Panc1 (cell line): Measurements from ENCODE around the gene GID4. TPM values are rescaled to one million over a fixed set of nuclear protein-coding genes. Genes with fewer than 3 reads are reported as not detected.

Source experiments
- ATAC-seq: fragments of 200-7000 bp; cut with Tn5 transposase; 2 replicates; pipeline ENCODE4 v1.9.1; 2020; ENCODE audit warnings: mild to moderate bottlenecking, moderate library complexity
- BruUV-seq: library from RNA; stranded (reverse); fragments of 400-500 nt; replicated peaks from 2 replicates; lab custom pipeline; 2021; lab: Mats Ljungman, UMichigan
- CTCF ChIA-PET: fragments of 300-600 bp; sonication (Branson Sonifier 250); formaldehyde crosslinking; loops from one replicate; lab custom pipeline; 2022; ENCODE audit warnings: antibody characterized with exemption; lab: Charles Lee
- POLR2A ChIA-PET: fragments of 300-600 bp; sonication (Branson Sonifier 250); formaldehyde crosslinking; loops from one replicate; lab custom pipeline; 2022; ENCODE audit warnings: antibody characterized with exemption; lab: Charles Lee
- DNase-seq: peaks from one replicate; pipeline ENCODE4 v3.0.0-alpha.2; 2010; ENCODE audit warnings: low read depth, low spot score
- H3K27ac ChIP-seq: 2 replicates; pipeline ENCODE4 v1.5.1; 2011; ENCODE audit warnings: mild to moderate bottlenecking, low read length, inconsistent platforms
- H3K27me3 ChIP-seq: fragments of 200-500 bp; sonication (Bioruptor generic); 2 replicates; pipeline ENCODE4 v1.6.0; 2014; ENCODE audit warnings: low read length, inconsistent platforms; ENCODE audit not compliant: control insufficient read depth, insufficient read depth
- H3K36me3 ChIP-seq: fragments of 200-500 bp; sonication (Bioruptor generic); 2 replicates; pipeline ENCODE4 v1.5.1; 2014; ENCODE audit warnings: inconsistent platforms, mild to moderate bottlenecking, low read length, moderate library complexity; ENCODE audit not compliant: control insufficient read depth, insufficient read depth
- H3K4me1 ChIP-seq: 2 replicates; pipeline ENCODE4 v1.5.1; 2011; ENCODE audit warnings: inconsistent platforms, mild to moderate bottlenecking, low read length, moderate library complexity; ENCODE audit not compliant: control insufficient read depth, insufficient read depth
- H3K4me3 ChIP-seq, 2 experiments: 2 replicates each; pipeline ENCODE4 v1.5.1; 2011 to 2012; ENCODE audit warnings: low read depth in 2 of 2, low read length in 2 of 2, mild to moderate bottlenecking in 2 of 2, inconsistent platforms in 1 of 2, moderate library complexity in 1 of 2
- H3K9me3 ChIP-seq: fragments of 200-500 bp; sonication (Bioruptor generic); 2 replicates; pipeline ENCODE4 v1.5.1; 2014; ENCODE audit warnings: low read depth, mild to moderate bottlenecking, inconsistent platforms, low read length, moderate library complexity; ENCODE audit not compliant: control insufficient read depth, insufficient read depth
- POLR2AphosphoS5 ChIP-seq: IDR thresholded peaks from 2 replicates; pipeline ENCODE4 v1.6.1; 2012; ENCODE audit warnings: mild to moderate bottlenecking, low read depth, low read length, moderate library complexity
- SIN3A ChIP-seq: IDR thresholded peaks from 2 replicates; pipeline ENCODE4 v1.6.1; 2012; ENCODE audit warnings: low read depth, mild to moderate bottlenecking, low read length, moderate library complexity, borderline replicate concordance; ENCODE audit not compliant: insufficient read depth
- TCF7L2 ChIP-seq: IDR thresholded peaks from 2 replicates; pipeline ENCODE4 v1.6.1; 2011; ENCODE audit warnings: mild to moderate bottlenecking, low read depth, low read length, inconsistent platforms
- in situ Hi-C: cut with HindIII; loops from 2 replicates; pipeline ENCODE4 v1.10.0; 2016; ENCODE audit warnings: low sequenced_read_pairs, low pct_unique_long_range_greater_than_20kb
- intact Hi-C: fragments of 100-400 bp; cut with micrococcal nuclease; formaldehyde crosslinking; loops from one replicate; pipeline ENCODE4 v1.10.0; 2022; ENCODE audit not compliant: unreplicated experiment
- total RNA-seq: library from RNA; stranded (reverse); gene quantifications from one replicate; pipeline ENCODE4 v1.2.1, GENCODE V29; 2021; ENCODE audit not compliant: unreplicated experiment
- TF ChIP-seq, protein P1 (sequence below), 2 experiments: IDR thresholded peaks; 2 replicates each; pipeline ENCODE4 v1.6.1; 2011 to 2012; ENCODE audit warnings: low read depth in 2 of 2, control low read depth in 1 of 2, low read length in 1 of 2, mild to moderate bottlenecking in 1 of 2, moderate library complexity in 1 of 2; ENCODE audit not compliant: insufficient read depth in 1 of 2
- TF ChIP-seq, protein P2 (sequence below): fragments of 450-650 bp; IDR thresholded peaks from 2 replicates; pipeline ENCODE4 v1.5.1; 2017; ENCODE audit warnings: mild to moderate bottlenecking

The GID4 gene
- total RNA-seq, 1 experiment from 2014 or later: 11.1 TPM

- H3K27me3 ChIP-seq: no peaks in the 10 kb centered on the region
- no peak for ATAC-seq
- H3K36me3 ChIP-seq: no peaks in the 10 kb centered on the region
- intact Hi-C loops (no loop called here), in situ Hi-C loops (no loop called here)
- H3K4me1 ChIP-seq: no peaks in the 10 kb centered on the region
- POLR2A ChIA-PET: no interaction called here
- no peak for DNase-seq
- H3K9me3 ChIP-seq: no peaks in the 10 kb centered on the region
- CTCF ChIA-PET: no interaction called here
- TF ChIP-seq TCF7L2: no peak
- H3K27ac ChIP-seq: no peak overlapping the region
- no TSS peak for BruUV-seq
- H3K4me3 ChIP-seq: no peak overlapping the region
These were observed 37.7 kb downstream of the GID4 start for GRCh38 chr17:18076936-18077335.

DNA sequence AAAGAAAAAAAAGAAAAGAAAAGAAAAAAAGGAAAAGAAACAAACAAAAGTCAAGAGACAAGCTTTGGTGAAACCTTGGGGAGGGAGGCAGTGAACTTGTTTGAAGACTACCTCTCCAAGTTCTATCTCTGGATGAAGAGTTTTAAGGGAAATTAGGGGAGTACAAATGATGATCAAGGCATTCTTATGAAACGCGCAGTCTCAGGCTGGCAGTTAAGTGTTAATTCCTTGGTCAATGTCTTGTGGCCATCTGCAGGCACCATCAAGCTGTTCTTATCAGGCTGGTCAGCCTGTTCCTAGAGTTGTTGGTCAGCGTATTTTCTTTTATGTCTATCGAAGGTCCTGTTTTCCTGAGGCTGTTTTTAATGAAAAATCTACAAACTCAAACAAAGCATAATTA, 40.3 kb downstream of the GID4 start:
- no TSS peak for BruUV-seq
- CTCF ChIA-PET: no interaction called here

GRCh38 chr17:18084256-18084655, 45.0 kb downstream of the GID4 start:
- H3K9me3 ChIP-seq: no peaks in the 10 kb centered on the region
- no peak overlapping the region for H3K27ac ChIP-seq
- no peak for DNase-seq
- in situ Hi-C loops (no loop called here), intact Hi-C loops (no loop called here)
- no TSS peak for BruUV-seq
- TF ChIP-seq, protein P1, sequence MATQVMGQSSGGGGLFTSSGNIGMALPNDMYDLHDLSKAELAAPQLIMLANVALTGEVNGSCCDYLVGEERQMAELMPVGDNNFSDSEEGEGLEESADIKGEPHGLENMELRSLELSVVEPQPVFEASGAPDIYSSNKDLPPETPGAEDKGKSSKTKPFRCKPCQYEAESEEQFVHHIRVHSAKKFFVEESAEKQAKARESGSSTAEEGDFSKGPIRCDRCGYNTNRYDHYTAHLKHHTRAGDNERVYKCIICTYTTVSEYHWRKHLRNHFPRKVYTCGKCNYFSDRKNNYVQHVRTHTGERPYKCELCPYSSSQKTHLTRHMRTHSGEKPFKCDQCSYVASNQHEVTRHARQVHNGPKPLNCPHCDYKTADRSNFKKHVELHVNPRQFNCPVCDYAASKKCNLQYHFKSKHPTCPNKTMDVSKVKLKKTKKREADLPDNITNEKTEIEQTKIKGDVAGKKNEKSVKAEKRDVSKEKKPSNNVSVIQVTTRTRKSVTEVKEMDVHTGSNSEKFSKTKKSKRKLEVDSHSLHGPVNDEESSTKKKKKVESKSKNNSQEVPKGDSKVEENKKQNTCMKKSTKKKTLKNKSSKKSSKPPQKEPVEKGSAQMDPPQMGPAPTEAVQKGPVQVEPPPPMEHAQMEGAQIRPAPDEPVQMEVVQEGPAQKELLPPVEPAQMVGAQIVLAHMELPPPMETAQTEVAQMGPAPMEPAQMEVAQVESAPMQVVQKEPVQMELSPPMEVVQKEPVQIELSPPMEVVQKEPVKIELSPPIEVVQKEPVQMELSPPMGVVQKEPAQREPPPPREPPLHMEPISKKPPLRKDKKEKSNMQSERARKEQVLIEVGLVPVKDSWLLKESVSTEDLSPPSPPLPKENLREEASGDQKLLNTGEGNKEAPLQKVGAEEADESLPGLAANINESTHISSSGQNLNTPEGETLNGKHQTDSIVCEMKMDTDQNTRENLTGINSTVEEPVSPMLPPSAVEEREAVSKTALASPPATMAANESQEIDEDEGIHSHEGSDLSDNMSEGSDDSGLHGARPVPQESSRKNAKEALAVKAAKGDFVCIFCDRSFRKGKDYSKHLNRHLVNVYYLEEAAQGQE (IDR thresholded peaks at IDR 0.05; ENCODE audit: insufficient read depth in 1 of 2, low read depth in 2 of 2, low read length in 1 of 2): no peak
- TF ChIP-seq, protein P2, sequence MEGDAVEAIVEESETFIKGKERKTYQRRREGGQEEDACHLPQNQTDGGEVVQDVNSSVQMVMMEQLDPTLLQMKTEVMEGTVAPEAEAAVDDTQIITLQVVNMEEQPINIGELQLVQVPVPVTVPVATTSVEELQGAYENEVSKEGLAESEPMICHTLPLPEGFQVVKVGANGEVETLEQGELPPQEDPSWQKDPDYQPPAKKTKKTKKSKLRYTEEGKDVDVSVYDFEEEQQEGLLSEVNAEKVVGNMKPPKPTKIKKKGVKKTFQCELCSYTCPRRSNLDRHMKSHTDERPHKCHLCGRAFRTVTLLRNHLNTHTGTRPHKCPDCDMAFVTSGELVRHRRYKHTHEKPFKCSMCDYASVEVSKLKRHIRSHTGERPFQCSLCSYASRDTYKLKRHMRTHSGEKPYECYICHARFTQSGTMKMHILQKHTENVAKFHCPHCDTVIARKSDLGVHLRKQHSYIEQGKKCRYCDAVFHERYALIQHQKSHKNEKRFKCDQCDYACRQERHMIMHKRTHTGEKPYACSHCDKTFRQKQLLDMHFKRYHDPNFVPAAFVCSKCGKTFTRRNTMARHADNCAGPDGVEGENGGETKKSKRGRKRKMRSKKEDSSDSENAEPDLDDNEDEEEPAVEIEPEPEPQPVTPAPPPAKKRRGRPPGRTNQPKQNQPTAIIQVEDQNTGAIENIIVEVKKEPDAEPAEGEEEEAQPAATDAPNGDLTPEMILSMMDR: no peak
- TF ChIP-seq SIN3A (no peak), TCF7L2 (no peak), POLR2AphosphoS5 (no peak)
- H3K4me1 ChIP-seq: peaks cover 7% of the 10 kb centered on the region
- H3K27me3 ChIP-seq: no peaks in the 10 kb centered on the region
- ChIA-PET POLR2A (interaction anchor here (0.6 kb wide), 1 partner anchor 996 kb away, joined by 3 read pairs; no protein-coding TSS in a partner anchor), CTCF (no interaction called here)
- H3K4me3 ChIP-seq: no peak overlapping the region
- no peaks in the 10 kb centered on the region; the same call in 1 of the 2 replicates for H3K36me3 ChIP-seq
- ATAC-seq: no peak

More for the DNA sequence above, 40.3 kb downstream of the GID4 start:
- TF ChIP-seq TCF7L2: no peak
- TF ChIP-seq, protein P2: no peak
- no peak for TF ChIP-seq SIN3A
- TF ChIP-seq, protein P1 (IDR thresholded peaks at IDR 0.05; ENCODE audit: insufficient read depth in 1 of 2, low read depth in 2 of 2, low read length in 1 of 2): no peak
- no peak for TF ChIP-seq POLR2AphosphoS5
- H3K27ac ChIP-seq: no peak overlapping the region
- H3K27me3 ChIP-seq: no peaks in the 10 kb centered on the region
- no peaks in the 10 kb centered on the region for H3K4me1 ChIP-seq
- H3K9me3 ChIP-seq: no peaks in the 10 kb centered on the region
- no peaks in the 10 kb centered on the region for H3K36me3 ChIP-seq
- POLR2A ChIA-PET: interaction anchor here (0.6 kb wide), 2 partner anchors 32 to 38 kb away, joined by 3 to 13 read pairs; no protein-coding TSS in a partner anchor
- intact Hi-C loops: no loop called here
- H3K4me3 ChIP-seq: no peak overlapping the region
- in situ Hi-C loops: no loop called here
- ATAC-seq (no peak), DNase-seq (no peak)
